B cell (primary cell): ENCODE measurements around the gene HHAT. TPM values are rescaled to one million over a fixed set of nuclear protein-coding genes. Genes with fewer than 3 reads are reported as not detected.

Experiments used
- ATAC-seq: fragments of 200-7000 bp; cut with Tn5 transposase; one replicate; pipeline ENCODE4 v1.10.0; 2021; ENCODE audit warnings: low read depth, mild to moderate bottlenecking, moderate number of reproducible peaks, moderate library complexity
- CTCF ChIA-PET: fragments of 350-600 bp; sonication (Branson Sonifier 250); formaldehyde crosslinking; loops from one replicate; lab custom pipeline; 2021; ENCODE audit warnings: antibody characterized with exemption, inconsistent platforms; lab: Charles Lee
- POLR2A ChIA-PET: fragments of 350-600 bp; sonication (Branson Sonifier 250); formaldehyde crosslinking; loops from one replicate; lab custom pipeline; 2021; ENCODE audit warnings: antibody characterized with exemption; lab: Charles Lee
- DNase-seq: peaks from one replicate; pipeline ENCODE4 v3.0.0; 2013
- H2AFZ ChIP-seq: 2 replicates; pipeline ENCODE4 v1.6.1; 2012; ENCODE audit warnings: mild to moderate bottlenecking, low read depth, low read length; ENCODE audit not compliant: insufficient read depth, poor library complexity, severe bottlenecking
- H3K27ac ChIP-seq, 2 donors: 1 replicate in 1 of 2; 2 replicates in 1 of 2; pipeline ENCODE4 v1.5.1; 2012 to 2013; ENCODE audit warnings: low read length in 2 of 2, mild to moderate bottlenecking in 2 of 2, moderate library complexity in 1 of 2
- H3K27me3 ChIP-seq, 4 experiments: fragments of 200-600 bp in 1 of 4; sonication (generic) in 1 of 4; replicated peaks in 1 of 4; 1 replicate in 2 of 4; 2 replicates in 2 of 4; pipeline versions ENCODE4 v1.6.1 to v1.7.0; 2013 to 2016; ENCODE audit warnings: low read length in 3 of 4, mild to moderate bottlenecking in 2 of 4, mixed read lengths in 1 of 4, moderate library complexity in 1 of 4; ENCODE audit not compliant: insufficient read depth in 4 of 4, control insufficient read depth in 3 of 4; ENCODE audit errors: control extremely low read depth in 1 of 4
- H3K36me3 ChIP-seq, 2 experiments: replicated peaks in 1 of 2; 1 replicate in 1 of 2; 2 replicates in 1 of 2; pipeline versions ENCODE4 v1.6.1 to v1.7.1; 2013; ENCODE audit warnings: low read length in 1 of 2; ENCODE audit not compliant: insufficient read depth in 2 of 2, control insufficient read depth in 1 of 2; ENCODE audit errors: control extremely low read depth in 1 of 2, extremely low read depth in 1 of 2
- H3K4me1 ChIP-seq, 2 donors: fragments of 200-600 bp in 1 of 2; sonication (generic) in 1 of 2; 1 replicate in 1 of 2; 2 replicates in 1 of 2; pipeline versions ENCODE4 v1.5.1 to v1.6.1; 2013 to 2017; ENCODE audit warnings: low read length in 2 of 2; ENCODE audit not compliant: control insufficient read depth in 2 of 2, insufficient read depth in 2 of 2
- H3K4me2 ChIP-seq: replicated peaks from 2 replicates; pipeline ENCODE3; 2012; ENCODE audit warnings: mild to moderate bottlenecking, low read depth, low read length; ENCODE audit not compliant: poor library complexity, severe bottlenecking
- H3K4me3 ChIP-seq, 5 experiments: fragments of 200-600 bp in 1 of 5; sonication (generic) in 1 of 5; 1 replicate in 3 of 5; 2 replicates in 2 of 5; pipeline versions ENCODE4 v1.5.1 to v1.7.0; 2011 to 2016; ENCODE audit warnings: low read length in 4 of 5, mild to moderate bottlenecking in 4 of 5, low read depth in 2 of 5, control low read depth in 1 of 5, moderate library complexity in 1 of 5; ENCODE audit not compliant: insufficient read depth in 1 of 5; ENCODE audit errors: control extremely low read depth in 1 of 5, extremely low read depth in 1 of 5
- H3K79me2 ChIP-seq: fragments of 200-600 bp; sonication (generic); one replicate; pipeline ENCODE4 v1.6.0; 2016; ENCODE audit warnings: low read length; ENCODE audit not compliant: control insufficient read depth, insufficient read depth
- H3K9ac ChIP-seq: fragments of 200-600 bp; sonication (generic); 2 replicates; pipeline ENCODE4 v1.6.1; 2017; ENCODE audit warnings: mild to moderate bottlenecking, low read length, moderate library complexity
- H3K9me3 ChIP-seq, 3 donors: one replicate each; pipeline versions ENCODE4 v1.6.1 to v1.7.1; 2013; ENCODE audit warnings: low read length in 2 of 3; ENCODE audit not compliant: control insufficient read depth in 2 of 3, insufficient read depth in 1 of 3; ENCODE audit errors: control extremely low read depth in 1 of 3
- H4K20me1 ChIP-seq: 2 replicates; pipeline ENCODE4 v1.6.0; 2012; ENCODE audit warnings: mild to moderate bottlenecking, low read length; ENCODE audit not compliant: insufficient read depth, control insufficient read depth, poor library complexity, severe bottlenecking
- H3K27ac Mint-ChIP-seq: one replicate; pipeline ENCODE4 v1.8.0; 2021; ENCODE audit warnings: mixed read lengths
- H3K27me3 Mint-ChIP-seq: one replicate; pipeline ENCODE4 v1.8.0; 2021; ENCODE audit warnings: mixed read lengths
- H3K4me1 Mint-ChIP-seq: one replicate; pipeline ENCODE4 v1.8.0; 2021; ENCODE audit warnings: mixed read lengths
- H3K4me3 Mint-ChIP-seq: one replicate; pipeline ENCODE4 v1.8.0; 2021; ENCODE audit warnings: mixed read lengths
- H3K9me3 Mint-ChIP-seq: one replicate; pipeline ENCODE4 v1.8.0; 2022; ENCODE audit warnings: mixed read lengths; ENCODE audit not compliant: insufficient read depth
- CTCF ChIP-seq: fragments of 200-600 bp; IDR thresholded peaks from one replicate; pipeline ENCODE4 v1.8.0; 2022; ENCODE audit warnings: antibody characterized with exemption, mild to moderate bottlenecking
- EZH2 ChIP-seq: IDR thresholded peaks from 2 replicates; pipeline ENCODE4 v1.6.1; 2012; ENCODE audit warnings: borderline replicate concordance, low read depth, mild to moderate bottlenecking, moderate library complexity, low read length; ENCODE audit not compliant: insufficient read depth, poor library complexity, severe bottlenecking
- WGBS: methylation state at CpG from one replicate; pipeline ENCODE4 v1.1.5; 2013; ENCODE audit warnings: missing lambda C conversion rate; ENCODE audit not compliant: insufficient coverage; 5-methylcytosine and 5-hydroxymethylcytosine counted together
- intact Hi-C: fragments of 100-400 bp; cut with micrococcal nuclease; formaldehyde crosslinking; loops from one replicate; pipeline ENCODE4 v1.10.0; 2022
- polyA plus RNA-seq: library from polyadenylated mRNA; depleted of rRNA; stranded (reverse); fragments of >200 nt; gene quantifications from 2 replicates; pipeline ENCODE4 v1.2.3, GENCODE V29; 2012
- total RNA-seq, 2 donors: library from RNA; stranded (reverse); fragments of 120-200 nt in 1 of 2; gene quantifications; 1 replicate in 1 of 2; 2 replicates in 1 of 2; pipeline versions ENCODE4 v1.2.3 to v1.2.4, GENCODE V29; 2013 to 2022

Gene HHAT
- total and polyA plus RNA-seq, 2 donors (not counting 1 experiment from before 2014, with no cell fraction given) = 4.0 to 28.2 TPM

- no peaks in the 10 kb centered on the region for H3K4me1 ChIP-seq
- DNase-seq = no peak
- no peaks in the 10 kb centered on the region for H3K9me3 ChIP-seq
- no peaks in the 10 kb centered on the region for H3K9me3 Mint-ChIP-seq
- no peaks in the 10 kb centered on the region for H3K27me3 ChIP-seq
- ChIA-PET POLR2A (no interaction called here), CTCF (no interaction called here)
- H2AFZ ChIP-seq = no peak overlapping the region
- no peak overlapping the region for H3K27ac Mint-ChIP-seq
- H4K20me1 ChIP-seq = no peaks in the 10 kb centered on the region
- no peak overlapping the region for H3K4me3 Mint-ChIP-seq
- no peak overlapping the region for H3K4me3 ChIP-seq
- no peak overlapping the region for H3K4me2 ChIP-seq
- WGBS = 84% methylated on average over 2 of the region's 5 CpGs
- H3K27ac ChIP-seq = no peak overlapping the region
- no peaks in the 10 kb centered on the region for H3K4me1 Mint-ChIP-seq
- H3K79me2 ChIP-seq = no peaks in the 10 kb centered on the region
- H3K36me3 ChIP-seq = no peaks in the 10 kb centered on the region
- no peak overlapping the region for H3K9ac ChIP-seq
- no peak for TF ChIP-seq EZH2
- peaks cover 4% of the 10 kb centered on the region for H3K27me3 Mint-ChIP-seq
- no peak for ATAC-seq
- intact Hi-C loops = no loop called here
Measured at GRCh38 chr1:210600421-210601159, 271.9 kb downstream of the HHAT start.

GRCh38 chr1:210603123-210603522 is 274.4 kb downstream of the HHAT start:
- Histone ChIP-seq H3K27me3 (no peaks in the 10 kb centered on the region), H3K27ac (no peak overlapping the region), H2AFZ (no peak overlapping the region), H3K4me2 (no peak overlapping the region), H4K20me1 (no peaks in the 10 kb centered on the region), H3K4me3 (no peak overlapping the region), H3K4me1 (no peaks in the 10 kb centered on the region), H3K79me2 (no peaks in the 10 kb centered on the region), H3K9me3 (no peaks in the 10 kb centered on the region), H3K9ac (no peak overlapping the region), H3K36me3 (no peaks in the 10 kb centered on the region)
- TF ChIP-seq EZH2 (no peak), CTCF (no peak)
- DNase-seq (no peak), ATAC-seq (no peak)
- Mint-ChIP-seq H3K9me3 (no peaks in the 10 kb centered on the region), H3K27ac (no peak overlapping the region), H3K4me3 (no peak overlapping the region), H3K4me1 (no peaks in the 10 kb centered on the region), H3K27me3 (no peaks in the 10 kb centered on the region)
- ChIA-PET POLR2A (no interaction called here), CTCF (no interaction called here)
- 100% methylated on average over 3 of the region's 4 CpGs for WGBS
- intact Hi-C loops = no loop called here
